Activated CD4-positive, alpha-beta T cell treated with anti-CD3 and anti-CD28 coated beads for 24 hours (primary cell): ENCODE data around the gene MORN2.

Source experiments
- DNase-seq, 2 donors: peaks; one replicate each; pipeline ENCODE4 v3.0.0-alpha.2; 2020; ENCODE audit warnings: low read depth in 2 of 2

The MORN2 gene

GRCh38 chr2:38889575-38889974 lies 13.8 kb downstream of the MORN2 start, which contains the start of gene ARHGEF33:
Gene ARHGEF33 (plus strand): TSS chr2:38889875. CDS start chr2:38919448, 29,573 bp downstream.
- DNase-seq = no peak

GRCh38 chr2:38892819-38893218 lies 17.0 kb downstream of the MORN2 start:
- no peak for DNase-seq

GRCh38 chr2:38898256-38898655 lies 22.5 kb downstream of the MORN2 start:
- DNase-seq = no peak

- no peak for DNase-seq
Measured at GRCh38 chr2:38900726-38901125, 24.9 kb downstream of the MORN2 start.

GRCh38 chr2:38905251-38905650 lies 29.5 kb downstream of the MORN2 start:
- DNase-seq = no peak

GRCh38 chr2:38907242-38907641 lies 31.5 kb downstream of the MORN2 start:
- no peak for DNase-seq

- no peak for DNase-seq
Measured at GRCh38 chr2:38907743-38908562, 32.2 kb downstream of the MORN2 start.

- DNase-seq = no peak
Measured at GRCh38 chr2:38909872-38910271, 34.1 kb downstream of the MORN2 start.

GRCh38 chr2:38911191-38911590 lies 35.4 kb downstream of the MORN2 start:
- DNase-seq = no peak

GRCh38 chr2:38912619-38913018 lies 36.8 kb downstream of the MORN2 start:
- DNase-seq = no peak

- DNase-seq = no peak
Measured at GRCh38 chr2:38922389-38922788, 46.6 kb downstream of the MORN2 start.

GRCh38 chr2:38922902-38923301 lies 47.1 kb downstream of the MORN2 start:
- DNase-seq = no peak

GRCh38 chr2:38925982-38926381 lies 50.2 kb downstream of the MORN2 start:
- DNase-seq = no peak

GRCh38 chr2:38930600-38930999 lies 54.8 kb downstream of the MORN2 start:
- DNase-seq = no peak
